OCI-LY7 (cell line): Measurements from ENCODE around the gene FXYD2. TPM values are rescaled to one million over a fixed set of nuclear protein-coding genes. Genes with fewer than 3 reads are reported as not detected.

Experiments
- BruUV-seq: library from RNA; stranded (reverse); fragments of 400-500 nt; replicated peaks from 2 replicates; lab custom pipeline; 2021; lab: Mats Ljungman, UMichigan
- CTCF ChIA-PET: fragments of 300-600 bp; sonication (Branson Sonifier 250); formaldehyde crosslinking; loops from one replicate; lab custom pipeline; 2022; ENCODE audit warnings: antibody characterized with exemption; ENCODE audit not compliant: unreplicated experiment; lab: Charles Lee
- POLR2A ChIA-PET: fragments of 300-600 bp; sonication (Branson Sonifier 250); formaldehyde crosslinking; loops from one replicate; lab custom pipeline; 2022; ENCODE audit warnings: antibody characterized with exemption; lab: Charles Lee
- DNase-seq: peaks from one replicate; pipeline ENCODE4 v3.0.0-alpha.2; 2015; ENCODE audit warnings: low spot score
- H2AFZ ChIP-seq: fragments of 200-600 bp; sonication (generic), shearing (Covaris generic); 2 replicates; pipeline ENCODE4 v1.6.1; 2014; ENCODE audit warnings: mild to moderate bottlenecking, antibody characterized with exemption, low read length, moderate library complexity
- H3K27ac ChIP-seq: fragments of 200-600 bp; sonication (generic); 2 replicates; pipeline ENCODE4 v1.5.1; 2014; ENCODE audit warnings: mixed run types, low read depth, mild to moderate bottlenecking, moderate library complexity, low read length, inconsistent platforms; ENCODE audit not compliant: poor library complexity, severe bottlenecking
- H3K36me3 ChIP-seq: fragments of 200-600 bp; sonication (generic); 2 replicates; pipeline ENCODE4 v1.6.1; 2014; ENCODE audit warnings: mild to moderate bottlenecking, antibody characterized with exemption, low read length, moderate library complexity, mixed read lengths; ENCODE audit not compliant: insufficient read depth
- H3K4me1 ChIP-seq: fragments of 200-600 bp; sonication (generic); 2 replicates; pipeline ENCODE4 v1.5.1; 2014; ENCODE audit warnings: mild to moderate bottlenecking, low read length; ENCODE audit not compliant: insufficient read depth, poor library complexity, severe bottlenecking
- H3K4me2 ChIP-seq: fragments of 200-600 bp; sonication (generic); 2 replicates; pipeline ENCODE4 v1.6.1; 2014; ENCODE audit warnings: mild to moderate bottlenecking, low read length
- H3K4me3 ChIP-seq: fragments of 200-600 bp; sonication (generic); 2 replicates; pipeline ENCODE4 v1.5.1; 2014; ENCODE audit warnings: mild to moderate bottlenecking, low read depth, low read length; ENCODE audit not compliant: poor library complexity, severe bottlenecking
- H3K79me2 ChIP-seq: fragments of 200-600 bp; sonication (generic); 2 replicates; pipeline ENCODE4 v1.6.1; 2016; ENCODE audit warnings: low read depth, mild to moderate bottlenecking, low read length, moderate library complexity, mixed read lengths; ENCODE audit not compliant: insufficient read depth
- H3K9me2 ChIP-seq: fragments of 200-600 bp; sonication (generic); 2 replicates; pipeline ENCODE4 v1.6.1; 2016; ENCODE audit warnings: mild to moderate bottlenecking, low read length, mixed read lengths; ENCODE audit not compliant: insufficient read depth
- H3K9me3 ChIP-seq: fragments of 200-600 bp; sonication (generic); 2 replicates; pipeline ENCODE4 v1.6.1; 2014; ENCODE audit warnings: mild to moderate bottlenecking, mixed run types, low read length, mixed read lengths
- H4K20me1 ChIP-seq: fragments of 200-600 bp; sonication (generic); 2 replicates; pipeline ENCODE4 v1.6.1; 2014; ENCODE audit warnings: mild to moderate bottlenecking, antibody characterized with exemption, low read length, moderate library complexity, mixed read lengths; ENCODE audit not compliant: insufficient read depth
- CTCF ChIP-seq: fragments of 200-600 bp; sonication (generic); conservative IDR thresholded peaks from 2 replicates; pipeline ENCODE4 v1.5.1; 2014; ENCODE audit warnings: mild to moderate bottlenecking, antibody characterized with exemption, low read length, moderate library complexity, mixed read lengths
- EZH2phosphoT487 ChIP-seq: fragments of 200-600 bp; sonication (generic); IDR thresholded peaks from 2 replicates; pipeline ENCODE4 v1.6.1; 2018; ENCODE audit warnings: low read depth, borderline replicate concordance, mild to moderate bottlenecking, mixed run types, antibody characterized with exemption, low read length, moderate library complexity, mixed read lengths
- intact Hi-C: fragments of 100-400 bp; cut with micrococcal nuclease; formaldehyde crosslinking; loops from one replicate; pipeline ENCODE4 v1.10.0; 2022; ENCODE audit not compliant: unreplicated experiment
- total RNA-seq, 2 experiments: library from RNA; depleted of rRNA in 1 of 2; stranded (reverse); fragments of >200 nt in 1 of 2; shearing (Covaris generic) in 1 of 2; gene quantifications; 2 replicates each; pipeline ENCODE4 v1.2.3, GENCODE V29; 2014 to 2022

FXYD2 gene
- total RNA-seq, 2 experiments from 2014 or later, result not detected

DNA sequence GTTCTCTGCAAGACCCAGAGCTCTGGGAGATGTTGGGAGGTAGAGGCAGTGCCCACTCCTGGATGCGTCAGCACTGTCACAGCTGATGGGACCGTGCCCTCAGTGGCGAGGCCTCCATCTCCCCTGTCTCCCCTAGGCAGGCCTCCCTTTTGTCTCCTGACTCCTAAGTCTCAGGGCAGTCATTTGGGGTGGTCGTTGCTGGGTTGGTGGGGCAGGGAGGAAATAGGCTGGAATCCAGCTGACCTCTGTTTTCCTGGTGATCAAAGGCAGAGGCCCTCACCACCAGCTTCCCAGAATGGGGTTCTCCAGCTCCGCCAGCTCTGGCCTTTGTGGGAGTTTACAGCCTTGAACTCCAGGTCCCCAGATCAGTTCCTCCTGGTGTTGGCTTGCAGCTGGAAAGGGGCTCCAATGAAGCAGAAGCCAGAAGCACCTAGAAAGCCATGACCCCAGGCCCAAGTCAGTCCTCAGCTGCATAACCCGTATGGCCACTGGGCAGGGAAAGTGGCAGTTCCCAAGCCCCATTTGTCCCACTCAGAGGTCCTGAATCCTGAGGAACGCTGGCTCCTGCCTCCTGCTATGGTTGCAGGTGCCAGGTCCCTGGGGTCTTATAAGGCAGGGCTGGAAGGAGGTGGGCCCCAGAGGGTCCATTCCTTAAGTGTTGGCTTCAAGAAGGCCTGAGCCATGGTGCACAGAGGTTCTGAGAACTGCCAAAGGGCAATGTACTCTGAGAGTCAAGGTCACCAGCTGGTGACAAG, 7.3 kb upstream of the FXYD2 start:
- POLR2A ChIA-PET, result no interaction called here

GRCh38 chr11:117830674-117831351, 6.3 kb upstream of the FXYD2 start:
- H2AFZ ChIP-seq, result no peak overlapping the region
- ChIA-PET POLR2A (no interaction called here), CTCF (no interaction called here)
- H3K4me3 ChIP-seq, result no peak overlapping the region
- BruUV-seq, result no TSS peak
- no peaks in the 10 kb centered on the region for H3K9me2 ChIP-seq
- intact Hi-C loops, result no loop called here
- no peaks in the 10 kb centered on the region for H3K36me3 ChIP-seq
- no peaks in the 10 kb centered on the region for H3K79me2 ChIP-seq
- H3K4me1 ChIP-seq, result no peaks in the 10 kb centered on the region
- TF ChIP-seq CTCF (no peak), EZH2phosphoT487 (no peak)
- no peak overlapping the region for H3K4me2 ChIP-seq
- H3K27ac ChIP-seq, result no peak overlapping the region
- no peak for DNase-seq
- H3K9me3 ChIP-seq, result no peaks in the 10 kb centered on the region
- no peaks in the 10 kb centered on the region for H4K20me1 ChIP-seq

More for the DNA sequence above, 7.3 kb upstream of the FXYD2 start:
- DNase-seq, result no peak
- Histone ChIP-seq H3K79me2 (no peaks in the 10 kb centered on the region), H3K9me2 (no peaks in the 10 kb centered on the region), H3K4me3 (no peak overlapping the region), H3K27ac (no peak overlapping the region), H3K36me3 (no peaks in the 10 kb centered on the region), H2AFZ (no peak overlapping the region), H4K20me1 (no peaks in the 10 kb centered on the region), H3K4me1 (no peaks in the 10 kb centered on the region), H3K9me3 (no peaks in the 10 kb centered on the region), H3K4me2 (no peak overlapping the region)
- TF ChIP-seq EZH2phosphoT487 (no peak), CTCF (no peak)
- CTCF ChIA-PET, result no interaction called here
- BruUV-seq, result no TSS peak
- intact Hi-C loops, result no loop called here

GRCh38 chr11:117830072-117830471, 5.5 kb upstream of the FXYD2 start:
- H3K9me2 ChIP-seq, result no peaks in the 10 kb centered on the region
- no peak overlapping the region for H2AFZ ChIP-seq
- intact Hi-C loops, result no loop called here
- no peak for DNase-seq
- ChIA-PET POLR2A (no interaction called here), CTCF (no interaction called here)
- H3K27ac ChIP-seq, result no peak overlapping the region
- H4K20me1 ChIP-seq, result no peaks in the 10 kb centered on the region
- no peaks in the 10 kb centered on the region for H3K79me2 ChIP-seq
- no peak for TF ChIP-seq CTCF
- no peak for TF ChIP-seq EZH2phosphoT487
- no peak overlapping the region for H3K4me3 ChIP-seq
- no peaks in the 10 kb centered on the region for H3K36me3 ChIP-seq
- H3K4me2 ChIP-seq, result no peak overlapping the region
- no peaks in the 10 kb centered on the region for H3K4me1 ChIP-seq
- no TSS peak for BruUV-seq
- no peaks in the 10 kb centered on the region for H3K9me3 ChIP-seq
